Measurements from ENCODE around the gene PDZD8. TPM values are rescaled to one million over a fixed set of nuclear protein-coding genes. Genes with fewer than 3 reads are reported as not detected.

PDZD8 gene
- total RNA-seq, 2 experiments from 2014 or later = 27.6 to 27.7 TPM

DNA sequence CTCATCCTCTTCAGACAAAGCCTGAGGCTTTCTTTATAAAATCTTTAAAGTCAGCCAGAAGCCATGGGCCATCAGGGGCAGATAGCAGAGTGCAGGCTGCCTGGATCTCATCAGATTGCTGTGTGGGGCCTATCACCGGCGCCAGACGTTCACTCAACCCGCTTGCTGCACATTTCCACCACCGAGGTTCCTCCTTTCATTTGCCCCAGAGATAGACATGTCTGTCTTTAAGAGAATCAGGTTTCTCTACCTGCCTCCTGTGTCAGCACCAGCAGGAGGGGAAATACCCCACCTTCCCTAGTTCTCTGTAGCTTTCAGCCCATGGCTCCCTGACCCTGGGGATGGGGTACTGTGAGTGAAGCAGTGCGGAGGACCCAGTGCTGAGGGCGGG lies 112.3 kb downstream of the PDZD8 start:
- POLR2A ChIA-PET = no interaction called here
- CTCF ChIA-PET = no interaction called here

DNA sequence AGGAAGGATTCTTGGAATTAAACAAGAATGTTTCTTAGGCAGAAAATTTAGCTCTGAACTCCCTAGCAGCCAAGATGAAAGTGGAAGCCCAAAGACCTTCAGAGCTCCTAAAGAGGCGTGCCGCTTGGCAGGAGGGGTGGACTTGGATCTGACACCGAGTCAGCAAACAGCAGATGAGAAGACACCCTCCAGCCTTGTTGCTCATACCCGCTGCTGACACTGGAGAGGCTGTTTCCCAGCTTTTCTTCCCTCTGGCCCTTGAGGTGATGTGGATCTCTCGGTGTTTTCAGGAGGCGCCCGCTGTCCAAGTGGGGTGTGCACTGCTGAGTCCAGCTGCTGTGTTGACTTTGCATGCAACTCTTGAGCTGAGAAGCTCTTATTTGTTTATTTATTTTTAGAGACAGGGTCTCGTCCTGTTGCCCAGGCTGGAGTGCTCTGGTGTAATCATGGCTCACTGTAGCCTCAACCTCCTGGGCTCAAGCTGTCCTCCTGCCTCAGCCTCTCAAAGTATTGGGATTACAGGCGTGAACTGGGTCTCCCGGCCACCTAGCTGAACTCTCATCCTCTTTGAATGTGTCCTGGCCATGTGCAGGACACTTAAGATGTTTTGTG lies 112.8 kb downstream of the PDZD8 start:
- CTCF ChIA-PET = no interaction called here
- POLR2A ChIA-PET = no interaction called here

DNA sequence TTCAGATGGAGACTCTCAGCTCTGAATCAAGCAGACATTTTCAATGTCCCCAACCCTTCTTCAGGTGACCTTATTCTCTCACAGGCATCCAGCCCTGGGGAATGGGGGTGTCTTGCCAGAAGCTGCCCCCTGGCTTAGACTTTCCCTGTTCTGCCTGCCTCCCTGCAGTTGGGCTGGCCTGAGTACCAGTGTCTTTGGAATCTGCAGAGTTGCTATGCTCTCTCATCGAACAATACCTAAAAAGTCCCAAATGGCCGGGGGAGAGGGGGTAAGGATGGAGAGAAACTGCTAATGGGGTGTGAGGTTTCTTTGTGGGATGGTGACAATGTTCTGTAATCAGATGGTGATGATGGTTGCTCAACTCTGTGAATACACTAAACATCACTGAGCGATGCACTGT lies 113.7 kb downstream of the PDZD8 start:
- POLR2A ChIA-PET = no interaction called here

DNA sequence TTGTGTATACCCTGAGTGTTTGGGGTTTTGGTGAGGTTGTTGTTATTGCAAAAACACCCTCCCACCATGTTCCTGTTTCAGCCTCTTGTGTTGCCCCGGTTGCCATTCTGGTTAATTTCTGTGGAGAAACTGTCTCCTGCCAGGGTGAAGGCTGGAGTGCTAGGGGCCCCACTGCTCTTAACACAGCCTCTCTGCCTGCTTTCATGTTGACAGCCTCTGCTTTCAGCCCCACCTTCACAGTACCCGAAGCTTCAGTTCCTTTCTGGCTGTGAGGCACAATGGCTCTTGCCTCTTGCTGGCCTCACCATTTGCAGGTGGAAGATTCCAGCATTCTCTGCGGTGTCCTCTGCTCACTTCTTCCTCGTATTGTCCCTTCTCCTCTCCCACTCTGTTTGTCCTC lies 115.2 kb downstream of the PDZD8 start:
- CTCF ChIA-PET = no interaction called here
- POLR2A ChIA-PET = no interaction called here

More for the DNA sequence above, 113.7 kb downstream of the PDZD8 start:
- CTCF ChIA-PET = no interaction called here

- POLR2A ChIA-PET = no interaction called here
These were observed 116.0 kb downstream of the PDZD8 start for GRCh38 chr10:117259279-117259678.

GRCh38 chr10:117257721-117258120 lies 117.5 kb downstream of the PDZD8 start:
- POLR2A ChIA-PET = no interaction called here
- CTCF ChIA-PET = no interaction called here

More at GRCh38 chr10:117259279-117259678, 116.0 kb downstream of the PDZD8 start:
- CTCF ChIA-PET = interaction anchor here (1.9 kb wide), 1 partner anchor 42 kb away, joined by 6 read pairs; no protein-coding TSS in a partner anchor

DNA sequence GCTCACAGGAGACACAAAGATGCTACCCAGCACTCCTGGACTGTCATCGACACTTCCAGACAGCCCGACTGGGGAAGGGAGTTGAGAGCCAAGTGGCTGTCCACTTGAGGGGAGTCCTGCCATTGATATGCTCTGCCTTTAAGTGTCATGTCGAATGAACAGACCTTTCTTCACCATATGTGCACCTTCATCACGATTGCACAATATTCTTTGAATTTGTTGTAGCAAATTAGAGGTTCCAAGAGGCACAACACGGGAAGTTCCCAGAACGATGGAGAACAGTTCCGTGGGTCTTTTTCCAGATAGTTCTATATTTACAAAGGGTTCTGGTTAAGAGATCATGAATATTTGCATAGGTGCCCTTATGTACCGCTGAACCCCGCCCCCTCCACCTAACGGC lies 118.3 kb downstream of the PDZD8 start:
- POLR2A ChIA-PET = no interaction called here

DNA sequence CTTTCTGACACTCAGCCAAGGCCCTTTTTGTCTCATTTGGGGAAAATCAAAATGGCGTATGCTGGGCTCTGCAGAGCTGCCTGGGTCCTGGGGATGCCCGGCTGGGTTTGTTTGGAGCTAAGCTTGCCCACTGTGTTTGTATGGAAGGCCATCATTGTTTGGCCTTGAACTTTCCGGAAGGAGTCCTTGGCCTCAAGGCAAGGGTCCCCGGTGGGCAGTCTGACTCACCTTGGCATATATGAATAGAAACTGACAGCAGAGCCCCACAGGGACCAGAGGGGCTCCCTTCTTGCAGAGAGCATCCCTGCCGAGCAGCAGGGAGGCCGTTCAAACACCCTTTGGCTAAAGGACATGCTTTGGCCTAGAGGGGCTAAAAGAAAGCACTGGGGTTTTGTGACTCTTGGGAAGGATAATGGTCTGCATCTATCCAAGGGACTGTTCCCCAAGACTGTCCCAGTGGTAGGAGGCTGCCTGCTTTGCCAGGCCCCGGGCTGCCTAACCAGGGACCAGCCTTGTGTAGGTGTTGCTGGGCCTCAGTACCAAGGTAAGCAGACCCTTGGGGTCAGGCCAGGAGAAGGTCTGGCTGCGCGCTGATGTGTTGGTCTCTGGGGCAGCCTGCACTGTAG lies 119.3 kb downstream of the PDZD8 start:
- CTCF ChIA-PET = no interaction called here

More for the DNA sequence above, 118.3 kb downstream of the PDZD8 start:
- CTCF ChIA-PET = no interaction called here

GRCh38 chr10:117254774-117255735 lies 120.2 kb downstream of the PDZD8 start:
- ChIA-PET POLR2A (no interaction called here), CTCF (no interaction called here)

More for the DNA sequence above, 119.3 kb downstream of the PDZD8 start:
- POLR2A ChIA-PET = no interaction called here

DNA sequence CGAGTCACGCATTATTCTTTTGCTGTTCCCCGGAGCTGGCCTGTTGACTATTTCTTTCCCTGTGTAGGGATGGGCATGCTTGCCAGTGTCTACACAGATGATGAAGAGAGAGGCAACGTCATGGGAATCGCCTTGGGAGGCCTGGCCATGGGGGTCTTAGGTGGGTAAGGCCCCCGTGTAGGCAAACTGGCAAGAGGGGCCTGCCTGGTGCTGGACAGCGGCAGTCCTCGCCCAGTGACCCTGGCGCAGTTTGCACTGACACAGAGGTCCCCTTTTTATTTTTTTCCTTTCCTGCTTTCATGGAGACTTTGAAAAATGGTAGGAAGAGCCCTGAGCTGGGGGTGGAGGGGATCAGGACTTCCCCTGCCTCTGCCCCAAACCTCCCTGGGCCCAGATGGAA lies 120.9 kb downstream of the PDZD8 start:
- CTCF ChIA-PET = no interaction called here
- POLR2A ChIA-PET = no interaction called here

- ChIA-PET CTCF (no interaction called here), POLR2A (no interaction called here)
These were observed 121.3 kb downstream of the PDZD8 start for GRCh38 chr10:117253908-117254307.

DNA sequence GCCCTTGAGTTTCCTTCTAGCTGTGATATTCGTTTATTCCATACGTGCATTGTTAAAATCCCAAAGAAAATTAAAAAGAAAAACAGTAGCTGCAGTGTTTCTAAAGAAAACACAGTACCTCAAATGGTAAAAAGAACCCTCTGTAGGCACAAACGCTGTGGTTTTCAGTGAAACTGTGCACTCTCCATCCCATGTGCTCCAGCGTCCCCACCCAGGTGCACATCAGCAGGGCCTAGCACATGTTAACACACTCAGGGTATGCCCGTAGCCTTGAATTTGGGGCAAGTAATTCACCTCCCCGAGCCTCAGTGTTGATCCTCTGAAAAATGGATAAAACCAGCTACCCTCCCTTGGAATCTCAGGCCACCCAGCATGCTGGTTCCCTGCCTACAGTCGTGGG lies 124.8 kb downstream of the PDZD8 start:
- CTCF ChIA-PET = no interaction called here

GRCh38 chr10:117249493-117250093 lies 125.6 kb downstream of the PDZD8 start:
- ChIA-PET POLR2A (no interaction called here), CTCF (no interaction called here)

More for the DNA sequence above, 124.8 kb downstream of the PDZD8 start:
- POLR2A ChIA-PET = no interaction called here

DNA sequence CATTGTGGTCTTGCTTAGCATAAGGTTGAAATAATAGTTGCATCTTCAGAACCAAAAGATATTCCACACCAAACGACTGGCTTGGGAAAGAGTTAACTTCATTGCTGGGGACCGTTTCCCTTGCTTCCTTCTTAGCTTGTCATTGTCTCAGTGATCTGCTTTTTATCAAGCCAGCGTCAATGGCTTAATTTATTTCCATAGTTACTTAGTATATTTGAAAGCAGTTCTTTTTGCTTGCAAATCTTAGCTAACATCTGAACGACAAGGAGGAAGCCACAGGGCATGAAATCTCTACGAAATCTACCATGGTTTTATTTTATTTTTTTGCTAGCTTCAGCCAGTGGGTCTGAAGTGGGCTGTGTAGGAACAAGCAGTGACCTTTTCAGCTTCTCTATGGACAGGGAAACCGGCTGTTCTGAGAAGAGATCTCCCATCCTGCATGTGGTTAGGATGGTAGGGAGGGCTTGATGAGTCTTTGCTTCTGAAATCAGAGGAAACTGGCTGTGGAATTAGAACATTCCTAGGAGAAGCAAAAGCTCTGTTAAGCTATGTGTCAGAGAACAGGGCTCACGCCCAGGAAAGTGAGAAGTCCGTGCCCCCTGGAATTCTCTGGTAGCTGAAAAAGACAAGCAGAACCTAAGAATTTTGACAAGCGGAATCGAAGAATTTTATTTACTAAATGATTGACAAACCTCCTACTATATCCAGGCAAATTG lies 126.3 kb downstream of the PDZD8 start:
- POLR2A ChIA-PET = no interaction called here
- CTCF ChIA-PET = no interaction called here

- CTCF ChIA-PET = no interaction called here
- POLR2A ChIA-PET = no interaction called here
These were observed 128.1 kb downstream of the PDZD8 start for GRCh38 chr10:117246997-117247671.

DNA sequence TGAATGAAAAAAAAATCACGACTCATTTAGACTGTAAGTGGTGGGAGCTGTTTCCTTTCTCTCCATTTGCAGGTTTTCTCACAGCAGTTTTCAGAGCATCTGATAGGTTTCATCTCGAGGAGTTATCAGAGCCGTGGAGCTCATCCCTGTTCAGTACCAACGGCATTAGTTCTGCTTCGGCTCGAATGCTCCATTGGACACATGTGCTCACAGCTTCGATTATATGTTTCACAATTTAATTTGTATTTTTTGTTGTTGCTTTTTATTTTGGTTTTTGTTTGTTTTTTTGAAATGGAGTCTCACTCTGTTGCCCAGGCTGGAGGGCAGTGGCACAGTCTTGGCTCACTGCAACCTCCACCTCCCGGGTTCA lies 132.8 kb downstream of the PDZD8 start:
- CTCF ChIA-PET = no interaction called here
- POLR2A ChIA-PET = no interaction called here

- CTCF ChIA-PET = interaction anchor here (0.6 kb wide), 1 partner anchor 90 kb away, joined by 4 read pairs; no protein-coding TSS in a partner anchor
- POLR2A ChIA-PET = no interaction called here
These were observed 133.4 kb downstream of the PDZD8 start for GRCh38 chr10:117241541-117242462.

All from activated CD8-positive, alpha-beta memory T cell treated with anti-CD3 and anti-CD28 coated beads for 36 hours (primary cell).